Measurements from ENCODE around the gene NET1. TPM values are rescaled to one million over a fixed set of nuclear protein-coding genes. Genes with fewer than 3 reads are reported as not detected.
"Not testable (repeated sequence)": the region's sequence is repeated elsewhere in the genome, so short reads cannot be mapped to it uniquely, and the experiment has no call there.

Gene NET1
- total and polyA plus RNA-seq, 7 experiments from 2014 or later, result 31.6 to 61.6 (median 47.9) TPM

DNA sequence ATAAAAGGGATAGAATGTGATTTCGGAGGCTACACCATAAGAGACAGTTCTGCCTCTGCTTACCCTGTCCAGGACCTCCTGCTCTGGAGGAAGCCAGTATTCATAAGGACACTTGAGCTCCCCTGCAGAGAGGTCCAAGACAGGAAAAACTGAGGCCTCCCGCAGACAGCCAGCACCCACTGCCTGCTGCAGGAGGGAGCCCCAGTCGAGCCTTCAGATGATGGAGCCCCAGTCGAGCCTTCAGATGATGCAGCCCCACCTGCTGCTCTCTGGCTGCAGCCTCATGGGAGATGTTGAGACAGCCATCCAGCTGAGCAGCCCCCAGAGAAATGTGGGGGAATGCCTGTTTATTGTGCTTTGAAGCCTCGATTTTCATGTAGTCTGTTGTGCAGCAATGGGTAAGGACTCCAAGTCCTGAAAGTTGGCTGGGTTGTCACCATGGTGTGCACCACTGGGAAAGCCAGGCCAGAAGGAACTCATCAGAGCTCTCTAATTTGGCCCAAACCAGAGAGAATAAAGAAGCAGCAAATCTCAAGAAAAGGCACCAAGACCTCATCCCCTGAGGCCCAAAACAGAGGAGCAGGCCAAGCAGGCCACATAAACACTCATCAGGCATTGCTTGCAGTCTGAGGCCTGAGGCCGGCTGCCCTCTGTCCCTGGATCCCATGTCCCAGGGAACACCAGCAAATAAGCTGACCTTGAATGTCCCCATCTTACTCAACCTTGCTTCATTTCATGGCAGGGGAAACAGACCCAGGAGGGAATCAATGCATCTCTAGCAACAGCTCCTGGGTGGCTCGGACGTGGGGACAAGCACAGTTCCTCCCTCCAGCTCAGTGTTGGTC lies 56.1 kb downstream of the NET1 start:
- Mint-ChIP-seq H3K27me3 (peaks cover 0 to 2% (median 0%) of the 10 kb centered on the region in 5 donors), H3K27ac (no peak overlapping the region), H3K9me3 (peaks cover 0 to 8% (median 0%) of the 10 kb centered on the region in 11 donors), H3K4me3 (no peak overlapping the region), H3K36me3 (peaks cover 0 to 4% (median 0%) of the 10 kb centered on the region in 5 donors), H3K4me1 (peaks cover 0 to 9% (median 6%) of the 10 kb centered on the region in 7 donors)
- no peaks in the 10 kb centered on the region for H3K27me3 ChIP-seq (ENCODE audit: control insufficient read depth in 2 of 2, insufficient read depth in 2 of 2, low read length in 2 of 2)
- no peaks in the 10 kb centered on the region for H3K36me3 ChIP-seq (ENCODE audit: control insufficient read depth in 2 of 3, insufficient read depth in 3 of 3, low read length in 3 of 3)
- H3K4me3 ChIP-seq (ENCODE audit: low read length), result no peak overlapping the region
- CTCF ChIA-PET, result interaction anchor here (0.6 to 1.4 kb wide), 2 partner anchors 12 to 155 kb away, joined by 3 to 4 read pairs; no protein-coding TSS in a partner anchor
- H3K4me1 ChIP-seq (ENCODE audit: control insufficient read depth in 2 of 2, insufficient read depth in 2 of 2, low read length in 2 of 2), result no peaks in the 10 kb centered on the region
- DNase-seq, result no peak
- ATAC-seq, result no peak
- intact Hi-C loops (cut with micrococcal nuclease), result no loop called here
- peaks cover 0 to 5% (median 0%) of the 10 kb centered on the region in 3 experiments for H3K9me3 ChIP-seq (ENCODE audit: control insufficient read depth in 2 of 3, low read length in 3 of 3)
- H3K27ac ChIP-seq (ENCODE audit: low read depth, low read length), result no peak overlapping the region
- POLR2A ChIA-PET, result no interaction called here

GRCh38 chr10:5469353-5470061 lies 57.1 kb downstream of the NET1 start:
- peaks cover 0 to 9% (median 6%) of the 10 kb centered on the region in 7 donors for H3K4me1 Mint-ChIP-seq

GRCh38 chr10:5470062-5470751 lies 57.9 kb downstream of the NET1 start:
- no peaks in the 10 kb centered on the region for H3K27me3 ChIP-seq (ENCODE audit: control insufficient read depth in 2 of 2, insufficient read depth in 2 of 2, low read length in 2 of 2)
- Mint-ChIP-seq H3K36me3 (peaks cover 0 to 4% (median 0%) of the 10 kb centered on the region in 5 donors), H3K4me1 (peaks cover 0 to 8% (median 6%) of the 10 kb centered on the region in 7 donors), H3K27ac (no peak overlapping the region), H3K27me3 (peaks cover 0 to 2% (median 0%) of the 10 kb centered on the region in 5 donors), H3K9me3 (peaks cover 0 to 8% (median 0%) of the 10 kb centered on the region in 11 donors), H3K4me3 (no peak overlapping the region)
- ChIA-PET POLR2A (no interaction called here), CTCF (no interaction called here)
- H3K4me3 ChIP-seq (ENCODE audit: low read length), result no peak overlapping the region
- no peaks in the 10 kb centered on the region for H3K4me1 ChIP-seq (ENCODE audit: control insufficient read depth in 2 of 2, insufficient read depth in 2 of 2, low read length in 2 of 2)
- ATAC-seq, result no peak
- no peaks in the 10 kb centered on the region for H3K36me3 ChIP-seq (ENCODE audit: control insufficient read depth in 2 of 3, insufficient read depth in 3 of 3, low read length in 3 of 3)
- H3K27ac ChIP-seq (ENCODE audit: low read depth, low read length), result no peak overlapping the region
- peaks cover 0 to 5% (median 0%) of the 10 kb centered on the region in 3 experiments for H3K9me3 ChIP-seq (ENCODE audit: control insufficient read depth in 2 of 3, low read length in 3 of 3)
- intact Hi-C loops (cut with micrococcal nuclease), result no loop called here
- no peak for DNase-seq

More at GRCh38 chr10:5469353-5470061, 57.1 kb downstream of the NET1 start:
- peaks cover 0 to 8% (median 0%) of the 10 kb centered on the region in 11 donors for H3K9me3 Mint-ChIP-seq
- H3K4me1 ChIP-seq (ENCODE audit: control insufficient read depth in 2 of 2, insufficient read depth in 2 of 2, low read length in 2 of 2), result no peaks in the 10 kb centered on the region
- DNase-seq (no peak), ATAC-seq (no peak)
- no peak overlapping the region for H3K4me3 Mint-ChIP-seq
- H3K9me3 ChIP-seq (ENCODE audit: control insufficient read depth in 2 of 3, low read length in 3 of 3), result peaks cover 0 to 5% (median 0%) of the 10 kb centered on the region in 3 experiments
- H3K27me3 ChIP-seq (ENCODE audit: control insufficient read depth in 2 of 2, insufficient read depth in 2 of 2, low read length in 2 of 2), result no peaks in the 10 kb centered on the region
- no peak overlapping the region for H3K4me3 ChIP-seq (ENCODE audit: low read length)
- H3K36me3 Mint-ChIP-seq, result peaks cover 0 to 4% (median 0%) of the 10 kb centered on the region in 5 donors
- ChIA-PET POLR2A (no interaction called here), CTCF (interaction anchor here (1.4 kb wide), 1 partner anchor 154 kb away, joined by 3 read pairs; no protein-coding TSS in a partner anchor)
- H3K27me3 Mint-ChIP-seq, result peaks cover 0 to 2% (median 0%) of the 10 kb centered on the region in 5 donors
- H3K27ac Mint-ChIP-seq, result no peak overlapping the region
- H3K27ac ChIP-seq (ENCODE audit: low read depth, low read length), result no peak overlapping the region
- intact Hi-C loops (cut with micrococcal nuclease), result no loop called here
- H3K36me3 ChIP-seq (ENCODE audit: control insufficient read depth in 2 of 3, insufficient read depth in 3 of 3, low read length in 3 of 3), result no peaks in the 10 kb centered on the region

DNA sequence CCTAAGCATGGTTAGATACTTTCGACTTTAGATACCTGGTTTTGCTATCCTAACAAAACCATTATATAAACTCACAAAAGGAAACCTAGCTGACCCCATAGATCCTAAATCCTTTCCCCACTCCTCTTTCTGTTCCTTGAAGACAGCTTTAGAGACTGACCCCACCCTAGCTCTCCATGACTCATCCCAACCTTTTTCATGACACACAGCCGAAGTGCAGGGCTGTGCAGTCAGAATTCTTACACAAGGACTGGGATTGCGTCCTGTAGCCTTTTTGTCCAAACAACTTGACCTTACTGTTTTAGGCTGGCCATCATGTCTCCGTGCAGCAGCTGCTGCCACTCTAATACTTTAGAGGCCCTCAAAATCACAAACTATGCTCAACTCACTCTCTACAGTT lies 62.3 kb downstream of the NET1 start:
- CTCF ChIA-PET; H3K4me1 Mint-ChIP-seq; POLR2A ChIA-PET; H3K36me3 Mint-ChIP-seq; H3K27me3 Mint-ChIP-seq; H3K9me3 Mint-ChIP-seq; H3K4me3 Mint-ChIP-seq; DNase-seq; H3K27me3 ChIP-seq (ENCODE audit: control insufficient read depth in 2 of 2, insufficient read depth in 2 of 2, low read length in 2 of 2); H3K36me3 ChIP-seq (ENCODE audit: control insufficient read depth in 2 of 3, insufficient read depth in 3 of 3, low read length in 3 of 3); H3K27ac ChIP-seq (ENCODE audit: low read depth, low read length); H3K9me3 ChIP-seq (ENCODE audit: control insufficient read depth in 2 of 3, low read length in 3 of 3); H3K4me1 ChIP-seq (ENCODE audit: control insufficient read depth in 2 of 2, insufficient read depth in 2 of 2, low read length in 2 of 2); H3K27ac Mint-ChIP-seq; ATAC-seq; intact Hi-C loops (cut with micrococcal nuclease); H3K4me3 ChIP-seq (ENCODE audit: low read length): not testable (repeated sequence)

GRCh38 chr10:5475088-5475487 lies 62.7 kb downstream of the NET1 start:
- ATAC-seq; H3K27me3 ChIP-seq (ENCODE audit: control insufficient read depth in 2 of 2, insufficient read depth in 2 of 2, low read length in 2 of 2); POLR2A ChIA-PET; H3K4me1 Mint-ChIP-seq; H3K9me3 ChIP-seq (ENCODE audit: control insufficient read depth in 2 of 3, low read length in 3 of 3); intact Hi-C loops (cut with micrococcal nuclease); DNase-seq; H3K27ac Mint-ChIP-seq; H3K36me3 ChIP-seq (ENCODE audit: control insufficient read depth in 2 of 3, insufficient read depth in 3 of 3, low read length in 3 of 3); H3K4me1 ChIP-seq (ENCODE audit: control insufficient read depth in 2 of 2, insufficient read depth in 2 of 2, low read length in 2 of 2); H3K36me3 Mint-ChIP-seq; CTCF ChIA-PET; H3K4me3 ChIP-seq (ENCODE audit: low read length); H3K4me3 Mint-ChIP-seq; H3K9me3 Mint-ChIP-seq; H3K27ac ChIP-seq (ENCODE audit: low read depth, low read length); H3K27me3 Mint-ChIP-seq: not testable (repeated sequence)

DNA sequence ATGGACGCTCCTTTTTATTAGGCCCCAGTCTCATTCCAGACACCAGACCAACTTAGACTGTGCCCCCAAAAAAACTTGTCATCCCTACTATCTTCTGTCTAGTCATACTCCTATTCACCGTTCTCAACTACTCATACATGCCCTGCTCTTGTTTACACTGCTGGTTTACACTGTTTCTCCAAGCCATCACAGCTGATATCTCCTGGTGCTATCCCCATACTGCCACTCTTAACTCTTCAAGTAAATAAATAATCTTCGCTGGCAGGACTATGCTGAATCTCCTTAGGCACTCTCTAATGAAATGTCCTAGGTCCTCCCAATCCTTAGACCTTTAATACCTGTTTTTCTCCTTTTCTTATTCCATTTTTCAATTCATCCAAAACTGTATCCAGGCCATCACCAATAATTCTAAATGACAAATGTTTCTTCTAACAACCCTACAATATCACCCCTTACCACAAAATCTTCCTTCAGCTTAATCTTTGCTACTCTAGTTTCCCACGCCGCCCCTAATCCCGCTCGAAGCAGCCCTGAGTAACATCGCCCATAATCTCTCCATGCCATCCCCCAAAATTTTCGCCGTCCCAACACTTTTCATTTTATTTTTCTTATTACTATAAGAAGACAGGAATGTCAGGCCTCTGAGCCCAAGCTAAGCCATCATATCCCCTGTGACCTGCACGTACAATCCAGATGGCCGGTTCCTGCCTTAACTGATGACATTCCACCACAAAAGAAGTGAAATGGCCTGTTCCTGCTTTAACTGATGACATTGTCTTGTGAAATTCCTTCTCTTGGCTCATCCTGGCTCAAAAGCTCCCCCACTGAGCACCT lies 63.8 kb downstream of the NET1 start:
- H3K9me3 Mint-ChIP-seq; H3K27ac ChIP-seq (ENCODE audit: low read depth, low read length); DNase-seq; CTCF ChIA-PET; H3K36me3 Mint-ChIP-seq; H3K27me3 ChIP-seq (ENCODE audit: control insufficient read depth in 2 of 2, insufficient read depth in 2 of 2, low read length in 2 of 2); H3K4me3 Mint-ChIP-seq; H3K4me1 ChIP-seq (ENCODE audit: control insufficient read depth in 2 of 2, insufficient read depth in 2 of 2, low read length in 2 of 2); H3K36me3 ChIP-seq (ENCODE audit: control insufficient read depth in 2 of 3, insufficient read depth in 3 of 3, low read length in 3 of 3); intact Hi-C loops (cut with micrococcal nuclease); H3K27me3 Mint-ChIP-seq; H3K4me3 ChIP-seq (ENCODE audit: low read length); H3K27ac Mint-ChIP-seq; POLR2A ChIA-PET; H3K4me1 Mint-ChIP-seq; H3K9me3 ChIP-seq (ENCODE audit: control insufficient read depth in 2 of 3, low read length in 3 of 3); ATAC-seq: not testable (repeated sequence)
